Mucosa of rectum (tissue), 2 donors: ENCODE data around the gene FTHL17.

Source experiments
- H3K27ac ChIP-seq, 2 donors: one replicate each; pipeline ENCODE4 v1.7.0; 2013; ENCODE audit warnings: inconsistent platforms in 2 of 2, low read depth in 2 of 2, low read length in 2 of 2
- H3K27me3 ChIP-seq, 2 donors: one replicate each; pipeline ENCODE4 v1.7.0; 2013; ENCODE audit warnings: low read length in 2 of 2; ENCODE audit not compliant: control insufficient read depth in 2 of 2, insufficient read depth in 2 of 2
- H3K36me3 ChIP-seq, 2 donors: one replicate each; pipeline ENCODE4 v1.7.0; 2013; ENCODE audit warnings: low read length in 2 of 2; ENCODE audit not compliant: control insufficient read depth in 2 of 2, insufficient read depth in 2 of 2
- H3K4me1 ChIP-seq, 2 donors: one replicate each; pipeline ENCODE4 v1.7.0; 2013; ENCODE audit warnings: low read length in 2 of 2, mild to moderate bottlenecking in 1 of 2; ENCODE audit not compliant: control insufficient read depth in 2 of 2, insufficient read depth in 2 of 2
- H3K4me3 ChIP-seq, 2 donors: one replicate each; pipeline ENCODE4 v1.7.0; 2013; ENCODE audit warnings: low read length in 2 of 2
- H3K9ac ChIP-seq, 2 donors: one replicate each; pipeline ENCODE4 v1.7.0; 2013; ENCODE audit warnings: low read length in 2 of 2, low read depth in 1 of 2, mild to moderate bottlenecking in 1 of 2
- H3K9me3 ChIP-seq, 2 donors: one replicate each; pipeline ENCODE4 v1.7.0; 2013; ENCODE audit warnings: low read length in 2 of 2; ENCODE audit not compliant: control insufficient read depth in 2 of 2
- donor health status: healthy.
- donor health status: Normal muscosa, but diverticular disease.

Gene FTHL17

GRCh38 chrX:31092476-31092875, 20.6 kb upstream of the FTHL17 start:
- H3K36me3 ChIP-seq = no peaks in the 10 kb centered on the region
- H3K27ac ChIP-seq = no peak overlapping the region
- H3K4me3 ChIP-seq = no peak overlapping the region
- no peaks in the 10 kb centered on the region for H3K4me1 ChIP-seq
- peaks cover 0 to 2% of the 10 kb centered on the region in 2 donors for H3K9me3 ChIP-seq
- H3K9ac ChIP-seq = no peak overlapping the region
- H3K27me3 ChIP-seq = peaks cover 0 to under 1% of the 10 kb centered on the region in 2 donors

- H3K27me3 ChIP-seq = peaks cover 0 to 2% of the 10 kb centered on the region in 2 donors
Observed at GRCh38 chrX:31091819-31092218, 20.0 kb upstream of the FTHL17 start.

GRCh38 chrX:31074522-31074921, 2.7 kb upstream of the FTHL17 start:
- no peaks in the 10 kb centered on the region for H3K4me1 ChIP-seq
- H3K27me3 ChIP-seq = no peaks in the 10 kb centered on the region

More at GRCh38 chrX:31091819-31092218, 20.0 kb upstream of the FTHL17 start:
- H3K36me3 ChIP-seq = no peaks in the 10 kb centered on the region
- H3K9me3 ChIP-seq = peaks cover 0 to 2% of the 10 kb centered on the region in 2 donors
- H3K4me3 ChIP-seq = no peak overlapping the region
- no peak overlapping the region for H3K27ac ChIP-seq
- no peaks in the 10 kb centered on the region for H3K4me1 ChIP-seq
- no peak overlapping the region for H3K9ac ChIP-seq

GRCh38 chrX:31071262-31071661, 579 bp downstream of the FTHL17 start:
- no peak overlapping the region for H3K4me3 ChIP-seq

More at GRCh38 chrX:31074522-31074921, 2.7 kb upstream of the FTHL17 start:
- H3K4me3 ChIP-seq = no peak overlapping the region
- no peaks in the 10 kb centered on the region for H3K9me3 ChIP-seq
- no peak overlapping the region for H3K27ac ChIP-seq
- H3K9ac ChIP-seq = no peak overlapping the region
- no peaks in the 10 kb centered on the region for H3K36me3 ChIP-seq

GRCh38 chrX:31070057-31070468, 1.8 kb downstream of the FTHL17 start:
- no peaks in the 10 kb centered on the region for H3K36me3 ChIP-seq
- H3K27me3 ChIP-seq = no peaks in the 10 kb centered on the region
- peaks cover 0 to 3% of the 10 kb centered on the region in 2 donors for H3K9me3 ChIP-seq
- no peak overlapping the region for H3K27ac ChIP-seq
- no peak overlapping the region for H3K9ac ChIP-seq
- no peak overlapping the region for H3K4me3 ChIP-seq
- no peaks in the 10 kb centered on the region for H3K4me1 ChIP-seq

More at GRCh38 chrX:31071262-31071661, 579 bp downstream of the FTHL17 start:
- Histone ChIP-seq H3K27me3 (no peaks in the 10 kb centered on the region), H3K36me3 (no peaks in the 10 kb centered on the region), H3K27ac (no peak overlapping the region), H3K4me1 (no peaks in the 10 kb centered on the region), H3K9me3 (peaks cover 0 to 3% of the 10 kb centered on the region in 2 donors), H3K9ac (no peak overlapping the region)

- Histone ChIP-seq H3K9me3 (peaks cover 0 to 3% of the 10 kb centered on the region in 2 donors), H3K4me1 (no peaks in the 10 kb centered on the region), H3K4me3 (no peak overlapping the region), H3K27ac (no peak overlapping the region), H3K9ac (no peak overlapping the region), H3K36me3 (no peaks in the 10 kb centered on the region), H3K27me3 (no peaks in the 10 kb centered on the region)
Observed at GRCh38 chrX:31063114-31063513, 8.7 kb downstream of the FTHL17 start.

- Histone ChIP-seq H3K4me1 (no peaks in the 10 kb centered on the region), H3K9ac (no peak overlapping the region), H3K27ac (no peak overlapping the region), H3K27me3 (no peaks in the 10 kb centered on the region), H3K4me3 (no peak overlapping the region), H3K9me3 (no peaks in the 10 kb centered on the region), H3K36me3 (no peaks in the 10 kb centered on the region)
Observed at GRCh38 chrX:31061091-31061490, 10.8 kb downstream of the FTHL17 start.

- H3K9ac ChIP-seq = no peak overlapping the region
- H3K9me3 ChIP-seq = no peaks in the 10 kb centered on the region
- no peaks in the 10 kb centered on the region for H3K4me1 ChIP-seq
- H3K36me3 ChIP-seq = no peaks in the 10 kb centered on the region
- H3K4me3 ChIP-seq = no peak overlapping the region
- no peak overlapping the region for H3K27ac ChIP-seq
- H3K27me3 ChIP-seq = no peaks in the 10 kb centered on the region
Observed at GRCh38 chrX:31060016-31060415, 11.8 kb downstream of the FTHL17 start.

GRCh38 chrX:31058284-31058683, 13.6 kb downstream of the FTHL17 start:
- no peak overlapping the region for H3K9ac ChIP-seq
- no peaks in the 10 kb centered on the region for H3K9me3 ChIP-seq
- H3K27me3 ChIP-seq = no peaks in the 10 kb centered on the region
- no peaks in the 10 kb centered on the region for H3K4me1 ChIP-seq
- H3K36me3 ChIP-seq = no peaks in the 10 kb centered on the region
- H3K4me3 ChIP-seq = no peak overlapping the region
- no peak overlapping the region for H3K27ac ChIP-seq

GRCh38 chrX:31057691-31058090, 14.2 kb downstream of the FTHL17 start:
- H3K9ac ChIP-seq = no peak overlapping the region
- H3K27ac ChIP-seq = no peak overlapping the region

GRCh38 chrX:31057291-31057690, 14.6 kb downstream of the FTHL17 start:
- no peak overlapping the region for H3K9ac ChIP-seq

More at GRCh38 chrX:31057691-31058090, 14.2 kb downstream of the FTHL17 start:
- Histone ChIP-seq H3K9me3 (no peaks in the 10 kb centered on the region), H3K4me3 (no peak overlapping the region), H3K27me3 (no peaks in the 10 kb centered on the region), H3K4me1 (no peaks in the 10 kb centered on the region), H3K36me3 (no peaks in the 10 kb centered on the region)

More at GRCh38 chrX:31057291-31057690, 14.6 kb downstream of the FTHL17 start:
- Histone ChIP-seq H3K27me3 (no peaks in the 10 kb centered on the region), H3K27ac (no peak overlapping the region), H3K4me1 (no peaks in the 10 kb centered on the region), H3K9me3 (no peaks in the 10 kb centered on the region), H3K36me3 (no peaks in the 10 kb centered on the region), H3K4me3 (no peak overlapping the region)
